ENCODE results near the gene CABCOCO1. TPM values are rescaled to one million over a fixed set of nuclear protein-coding genes. Genes with fewer than 3 reads are reported as not detected.

Gene CABCOCO1
- total and polyA plus RNA-seq, 9 of the 15 experiments (the other 6 are each of a cell fraction or from before 2014, with no cell fraction given) = 0.04 TPM; not detected in 8

DNA sequence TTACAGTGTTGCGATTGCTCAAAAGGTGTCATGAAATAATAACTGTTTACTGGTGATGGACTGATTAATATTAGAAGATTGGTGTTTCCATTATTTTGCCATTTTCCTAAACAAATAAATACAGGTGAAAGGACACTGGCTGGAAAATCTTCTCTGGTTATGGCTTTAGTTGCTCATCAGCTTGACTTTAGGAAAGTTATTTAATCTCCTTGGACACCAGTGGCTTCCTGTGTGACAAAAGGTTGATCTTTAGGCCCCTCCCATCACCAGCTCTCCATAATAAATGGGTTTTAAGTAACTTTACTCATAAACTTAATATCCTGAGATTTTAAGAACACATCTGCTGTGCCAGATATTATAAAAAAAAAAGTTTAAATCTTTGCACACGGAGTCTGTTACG lies 737 bp downstream of the CABCOCO1 start:
- H3K9me3 ChIP-seq (replicated peaks; ENCODE audit: control insufficient read depth, insufficient read depth, low read depth, low read length) = no peaks in the 10 kb centered on the region
- H3K4me2 ChIP-seq (ENCODE audit: insufficient read depth, low read length) = no peak overlapping the region
- in situ Hi-C loops (cut with MboI) (no loop called here), intact Hi-C loops (cut with micrococcal nuclease) (no loop called here)
- no peaks in the 10 kb centered on the region for H3K27me3 ChIP-seq (ENCODE audit: control insufficient read depth in 2 of 2, insufficient read depth in 2 of 2, low read length in 2 of 2)
- no peaks in the 10 kb centered on the region for H3K9me1 ChIP-seq (ENCODE audit: control insufficient read depth, insufficient read depth, low read length)
- FAIRE-seq = no peak
- H3K4me1 ChIP-seq (replicated peaks in 1 of 2; ENCODE audit: control insufficient read depth in 2 of 2, insufficient read depth in 2 of 2, low read length in 2 of 2) = peaks cover 0 to 5% of the 10 kb centered on the region in 2 experiments; a peak in 1 of 5 replicates
- H2AFZ ChIP-seq (ENCODE audit: low read depth, low read length) = no peak overlapping the region
- no peaks in the 10 kb centered on the region for H3K79me2 ChIP-seq (ENCODE audit: control insufficient read depth, insufficient read depth, low read length)
- ChIA-PET CTCF (ENCODE audit: low intra/inter-chr PET ratio) (interaction anchor here (0.7 kb wide), 1 partner anchor 74 kb away, joined by 5 read pairs; no protein-coding TSS in a partner anchor), POLR2A (no interaction called here)
- H3K27ac ChIP-seq (ENCODE audit: extremely low read depth, low read depth, low read length) = no peak overlapping the region
- H3K4me3 ChIP-seq = no peak overlapping the region
- TF ChIP-seq, protein P1, sequence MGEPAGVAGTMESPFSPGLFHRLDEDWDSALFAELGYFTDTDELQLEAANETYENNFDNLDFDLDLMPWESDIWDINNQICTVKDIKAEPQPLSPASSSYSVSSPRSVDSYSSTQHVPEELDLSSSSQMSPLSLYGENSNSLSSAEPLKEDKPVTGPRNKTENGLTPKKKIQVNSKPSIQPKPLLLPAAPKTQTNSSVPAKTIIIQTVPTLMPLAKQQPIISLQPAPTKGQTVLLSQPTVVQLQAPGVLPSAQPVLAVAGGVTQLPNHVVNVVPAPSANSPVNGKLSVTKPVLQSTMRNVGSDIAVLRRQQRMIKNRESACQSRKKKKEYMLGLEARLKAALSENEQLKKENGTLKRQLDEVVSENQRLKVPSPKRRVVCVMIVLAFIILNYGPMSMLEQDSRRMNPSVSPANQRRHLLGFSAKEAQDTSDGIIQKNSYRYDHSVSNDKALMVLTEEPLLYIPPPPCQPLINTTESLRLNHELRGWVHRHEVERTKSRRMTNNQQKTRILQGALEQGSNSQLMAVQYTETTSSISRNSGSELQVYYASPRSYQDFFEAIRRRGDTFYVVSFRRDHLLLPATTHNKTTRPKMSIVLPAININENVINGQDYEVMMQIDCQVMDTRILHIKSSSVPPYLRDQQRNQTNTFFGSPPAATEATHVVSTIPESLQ (CRISPR knock-in tag; IDR thresholded peaks at IDR 0.05) = no peak
- TF ChIP-seq HDAC2 (IDR thresholded peaks at IDR 0.05) = no peak
- no peak for TF ChIP-seq PTRF (tag; IDR thresholded peaks at IDR 0.05)
- TF ChIP-seq PHB2 (IDR thresholded peaks at IDR 0.05; ENCODE audit: low read depth) = no peak
- TF ChIP-seq ELF1 (tag; IDR thresholded peaks at IDR 0.05) = no peak
- TF ChIP-seq ESRRB (CRISPR knock-in tag; IDR thresholded peaks at IDR 0.05; ENCODE audit: borderline replicate concordance) = no peak
- H4K20me1 ChIP-seq (replicated peaks; ENCODE audit: control insufficient read depth, insufficient read depth, low read length) = no peaks in the 10 kb centered on the region
- H3K9ac ChIP-seq (ENCODE audit: insufficient read depth in 1 of 2, low read depth in 2 of 2, low read length in 2 of 2) = no peak overlapping the region
- no TSS peak for BruUV-seq (replicated peaks)
- 43% methylated on average over 3 of the region's 3 CpGs for WGBS (ENCODE audit: insufficient coverage, low coverage, missing lambda C conversion rate)
- no peak for DNase-seq (ENCODE audit: extremely low read depth in 1 of 4, low spot score in 3 of 4)
- no peak for ATAC-seq
- no peaks in the 10 kb centered on the region for H3K36me3 ChIP-seq (ENCODE audit: control insufficient read depth, insufficient read depth, low read length)

Data from K562 (cell line).